Activated naive CD8-positive, alpha-beta T cell (primary cell): ENCODE data around the gene PHACTR1.

Source experiments
- H3K27ac Mint-ChIP-seq: one replicate; pipeline ENCODE4 v1.8.0; 2021; ENCODE audit warnings: mixed read lengths
- H3K27me3 Mint-ChIP-seq: one replicate; pipeline ENCODE4 v1.8.0; 2021; ENCODE audit warnings: mixed read lengths
- H3K36me3 Mint-ChIP-seq: one replicate; pipeline ENCODE4 v1.8.0; 2021; ENCODE audit warnings: mixed read lengths
- H3K4me1 Mint-ChIP-seq: one replicate; pipeline ENCODE4 v1.8.0; 2021; ENCODE audit warnings: low read depth, mixed read lengths
- H3K4me3 Mint-ChIP-seq: one replicate; pipeline ENCODE4 v1.8.0; 2021; ENCODE audit warnings: mild to moderate bottlenecking, mixed read lengths
- H3K9me3 Mint-ChIP-seq: one replicate; pipeline ENCODE4 v1.8.0; 2021; ENCODE audit warnings: low read depth, mixed read lengths

Gene PHACTR1

DNA sequence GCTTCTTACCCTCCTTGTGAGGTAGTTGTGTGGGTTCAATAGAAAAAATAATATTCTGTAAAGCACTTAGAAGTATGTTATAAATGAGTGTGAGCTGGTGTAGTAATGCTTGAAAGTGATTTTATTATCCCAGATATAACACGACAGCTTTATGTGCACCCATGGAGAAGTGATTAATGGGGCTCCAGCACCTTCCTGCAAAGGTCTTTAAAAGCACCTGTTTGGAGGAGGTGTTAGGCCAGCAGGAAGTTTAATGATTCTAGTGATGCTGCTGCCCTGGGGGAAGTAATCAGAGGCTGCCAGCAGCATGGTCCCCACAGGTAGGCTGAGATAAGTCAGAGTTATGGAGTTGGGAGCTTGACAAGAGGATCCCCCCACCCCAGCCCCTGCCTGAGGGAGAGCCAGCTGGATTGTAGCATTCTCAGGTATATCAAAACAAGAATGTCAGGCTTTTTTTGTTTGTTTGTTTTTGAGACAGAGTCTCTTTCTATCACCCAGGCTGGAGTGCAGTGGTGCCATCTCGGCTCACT is 166.3 kb downstream of the PHACTR1 start:
- Mint-ChIP-seq H3K27ac (no peak overlapping the region), H3K4me1 (no peaks in the 10 kb centered on the region), H3K27me3 (peaks cover 9% of the 10 kb centered on the region), H3K4me3 (no peak overlapping the region), H3K9me3 (no peaks in the 10 kb centered on the region), H3K36me3 (no peaks in the 10 kb centered on the region)

DNA sequence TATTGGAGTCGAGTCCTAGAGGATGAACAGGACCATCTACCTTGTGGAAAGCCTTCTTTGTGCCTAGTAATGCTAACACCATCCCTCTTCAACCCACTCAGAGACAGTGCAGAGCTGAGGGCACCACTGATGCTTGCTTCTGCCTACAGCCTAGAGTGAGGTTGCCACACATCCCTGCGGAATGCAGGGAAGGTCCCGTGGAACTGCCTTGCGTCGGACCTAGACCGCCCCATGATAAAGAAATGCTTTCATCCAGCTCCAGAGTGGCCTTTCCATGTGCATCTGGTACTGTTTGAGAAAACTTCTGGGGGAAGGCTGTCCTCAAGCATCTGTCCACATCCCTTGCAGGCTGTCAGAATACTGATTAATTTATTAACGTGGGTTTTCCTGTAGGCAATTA is 168.4 kb downstream of the PHACTR1 start:
- peaks cover 7% of the 10 kb centered on the region for H3K27me3 Mint-ChIP-seq
- no peaks in the 10 kb centered on the region for H3K4me1 Mint-ChIP-seq
- no peak overlapping the region for H3K27ac Mint-ChIP-seq
- no peaks in the 10 kb centered on the region for H3K9me3 Mint-ChIP-seq
- H3K36me3 Mint-ChIP-seq: no peaks in the 10 kb centered on the region
- H3K4me3 Mint-ChIP-seq: no peak overlapping the region

GRCh38 chr6:12886961-12887775 is 170.6 kb downstream of the PHACTR1 start:
- peaks cover 12% of the 10 kb centered on the region for H3K9me3 Mint-ChIP-seq
- no peaks in the 10 kb centered on the region for H3K4me1 Mint-ChIP-seq
- no peak overlapping the region for H3K4me3 Mint-ChIP-seq

GRCh38 chr6:12890171-12890790 is 173.7 kb downstream of the PHACTR1 start:
- H3K9me3 Mint-ChIP-seq: peaks cover 12% of the 10 kb centered on the region
- H3K4me3 Mint-ChIP-seq: no peak overlapping the region
- H3K36me3 Mint-ChIP-seq: no peaks in the 10 kb centered on the region
- peaks cover 2% of the 10 kb centered on the region for H3K27me3 Mint-ChIP-seq
- no peak overlapping the region for H3K27ac Mint-ChIP-seq
- no peaks in the 10 kb centered on the region for H3K4me1 Mint-ChIP-seq

More at GRCh38 chr6:12886961-12887775, 170.6 kb downstream of the PHACTR1 start:
- H3K36me3 Mint-ChIP-seq: no peaks in the 10 kb centered on the region
- H3K27ac Mint-ChIP-seq: no peak overlapping the region
- peaks cover 7% of the 10 kb centered on the region for H3K27me3 Mint-ChIP-seq

DNA sequence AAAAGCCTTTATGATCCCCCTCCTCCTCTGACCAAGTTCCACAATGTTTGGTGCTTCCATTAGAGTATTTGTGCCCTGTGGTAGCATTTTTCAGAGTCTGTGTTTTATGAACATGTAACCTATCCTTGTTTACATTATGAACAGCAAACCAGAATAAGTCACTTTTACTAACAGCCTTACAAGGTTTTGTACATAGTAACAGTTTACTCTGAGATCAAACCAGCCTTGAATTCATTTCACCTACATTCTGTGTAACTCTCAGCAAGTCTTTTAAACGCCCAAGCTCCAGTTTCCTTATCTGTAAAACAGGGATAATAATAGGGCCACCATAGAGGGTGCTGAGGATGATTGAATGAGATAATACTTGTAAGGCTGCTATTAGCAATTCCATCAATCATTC is 175.0 kb downstream of the PHACTR1 start:
- no peak overlapping the region for H3K4me3 Mint-ChIP-seq
- H3K36me3 Mint-ChIP-seq: no peaks in the 10 kb centered on the region
- H3K9me3 Mint-ChIP-seq: peaks cover 12% of the 10 kb centered on the region
- peaks cover 2% of the 10 kb centered on the region for H3K27me3 Mint-ChIP-seq
- H3K27ac Mint-ChIP-seq: no peak overlapping the region
- no peaks in the 10 kb centered on the region for H3K4me1 Mint-ChIP-seq

DNA sequence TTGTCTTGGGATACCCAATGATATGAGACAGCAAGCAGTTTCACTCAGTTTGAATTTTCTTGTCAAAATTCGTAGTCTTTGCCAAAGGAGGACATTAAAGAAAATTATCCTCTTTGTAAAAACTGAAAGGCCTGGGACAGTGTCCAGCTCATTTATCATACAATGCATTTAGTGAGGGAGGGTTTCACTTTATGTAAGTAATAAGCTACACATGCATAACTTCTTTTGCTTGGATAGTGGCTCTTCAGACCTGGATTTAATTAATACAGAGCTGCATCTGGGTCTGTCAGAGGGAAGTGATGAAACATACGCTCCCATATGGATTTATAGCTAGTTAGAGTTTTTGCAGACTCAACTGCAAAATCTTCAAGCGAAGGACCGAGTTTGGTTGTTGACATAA is 175.6 kb downstream of the PHACTR1 start:
- H3K27ac Mint-ChIP-seq: no peak overlapping the region
- no peak overlapping the region for H3K4me3 Mint-ChIP-seq
- H3K27me3 Mint-ChIP-seq: peaks cover 4% of the 10 kb centered on the region
- peaks cover 12% of the 10 kb centered on the region for H3K9me3 Mint-ChIP-seq
- no peaks in the 10 kb centered on the region for H3K4me1 Mint-ChIP-seq
- no peaks in the 10 kb centered on the region for H3K36me3 Mint-ChIP-seq

GRCh38 chr6:12893036-12893435 is 176.5 kb downstream of the PHACTR1 start:
- Mint-ChIP-seq H3K27ac (no peak overlapping the region), H3K36me3 (no peaks in the 10 kb centered on the region), H3K4me3 (no peak overlapping the region), H3K27me3 (peaks cover 10% of the 10 kb centered on the region), H3K9me3 (peaks cover 12% of the 10 kb centered on the region), H3K4me1 (no peaks in the 10 kb centered on the region)

DNA sequence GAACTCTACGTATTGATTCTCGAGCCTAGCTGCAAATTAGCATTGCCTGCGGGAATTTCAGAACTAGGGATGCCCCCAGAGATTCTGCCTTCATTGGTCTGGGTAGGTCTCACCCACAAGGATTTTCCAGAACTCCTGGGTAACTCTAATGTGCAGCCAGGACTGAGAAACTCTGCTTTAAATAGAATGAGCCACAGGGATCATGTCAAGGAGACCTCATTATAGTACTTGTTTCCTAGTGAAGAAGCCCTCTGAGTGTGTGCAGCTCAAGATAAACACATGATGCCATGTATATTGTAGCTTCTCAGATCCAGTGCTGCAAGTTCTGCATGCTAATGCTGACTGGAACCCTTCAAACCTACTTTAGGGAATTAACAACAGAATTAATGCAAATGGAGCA is 179.2 kb downstream of the PHACTR1 start:
- H3K9me3 Mint-ChIP-seq: peaks cover 8% of the 10 kb centered on the region
- peaks cover 14% of the 10 kb centered on the region for H3K27me3 Mint-ChIP-seq

GRCh38 chr6:12896208-12896733 is 179.7 kb downstream of the PHACTR1 start:
- no peak overlapping the region for H3K27ac Mint-ChIP-seq

More for the DNA sequence above, 179.2 kb downstream of the PHACTR1 start:
- H3K4me1 Mint-ChIP-seq: no peaks in the 10 kb centered on the region
- H3K36me3 Mint-ChIP-seq: no peaks in the 10 kb centered on the region
- H3K4me3 Mint-ChIP-seq: no peak overlapping the region
- H3K27ac Mint-ChIP-seq: no peak overlapping the region

DNA sequence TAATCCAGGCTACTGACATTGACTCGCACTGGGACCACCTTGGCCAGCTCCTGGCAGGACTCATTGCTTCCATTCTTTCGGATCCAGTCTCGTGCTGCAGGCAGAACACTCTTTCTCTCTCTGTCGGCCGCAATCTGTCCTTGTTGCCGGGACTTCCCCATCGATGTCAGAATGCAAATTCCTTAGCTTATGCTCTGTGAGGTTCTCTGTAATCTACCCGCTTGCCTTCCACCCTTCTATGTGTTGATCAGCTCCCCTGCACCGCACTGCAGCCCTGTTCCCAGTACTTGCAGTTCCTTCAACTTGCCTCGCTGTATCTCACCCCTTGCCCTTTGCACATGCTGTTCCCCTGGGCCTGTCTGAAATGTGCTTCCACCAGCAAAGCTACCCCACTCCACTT is 182.0 kb downstream of the PHACTR1 start:
- no peak overlapping the region for H3K27ac Mint-ChIP-seq
- no peaks in the 10 kb centered on the region for H3K36me3 Mint-ChIP-seq
- no peaks in the 10 kb centered on the region for H3K4me1 Mint-ChIP-seq
- no peak overlapping the region for H3K4me3 Mint-ChIP-seq
- peaks cover 17% of the 10 kb centered on the region for H3K27me3 Mint-ChIP-seq
- H3K9me3 Mint-ChIP-seq: no peaks in the 10 kb centered on the region

More at GRCh38 chr6:12896208-12896733, 179.7 kb downstream of the PHACTR1 start:
- H3K36me3 Mint-ChIP-seq: no peaks in the 10 kb centered on the region
- H3K27me3 Mint-ChIP-seq: peaks cover 14% of the 10 kb centered on the region
- H3K4me1 Mint-ChIP-seq: no peaks in the 10 kb centered on the region
- H3K9me3 Mint-ChIP-seq: peaks cover 3% of the 10 kb centered on the region
- H3K4me3 Mint-ChIP-seq: no peak overlapping the region

GRCh38 chr6:12899046-12899833 is 182.7 kb downstream of the PHACTR1 start:
- Mint-ChIP-seq H3K9me3 (no peaks in the 10 kb centered on the region), H3K4me3 (no peak overlapping the region), H3K27me3 (peaks cover 17% of the 10 kb centered on the region), H3K4me1 (no peaks in the 10 kb centered on the region), H3K27ac (no peak overlapping the region), H3K36me3 (no peaks in the 10 kb centered on the region)

GRCh38 chr6:12903246-12903645 is 186.7 kb downstream of the PHACTR1 start:
- H3K4me3 Mint-ChIP-seq: no peak overlapping the region
- H3K4me1 Mint-ChIP-seq: no peaks in the 10 kb centered on the region
- no peaks in the 10 kb centered on the region for H3K9me3 Mint-ChIP-seq
- H3K27me3 Mint-ChIP-seq: peaks cover 9% of the 10 kb centered on the region
- no peaks in the 10 kb centered on the region for H3K36me3 Mint-ChIP-seq
- no peak overlapping the region for H3K27ac Mint-ChIP-seq

- H3K9me3 Mint-ChIP-seq: no peaks in the 10 kb centered on the region
- H3K27me3 Mint-ChIP-seq: peaks cover 4% of the 10 kb centered on the region
- H3K27ac Mint-ChIP-seq: no peak overlapping the region
- H3K4me1 Mint-ChIP-seq: no peaks in the 10 kb centered on the region
- no peaks in the 10 kb centered on the region for H3K36me3 Mint-ChIP-seq
- H3K4me3 Mint-ChIP-seq: no peak overlapping the region
Measured at GRCh38 chr6:12909833-12910232, 193.3 kb downstream of the PHACTR1 start.

DNA sequence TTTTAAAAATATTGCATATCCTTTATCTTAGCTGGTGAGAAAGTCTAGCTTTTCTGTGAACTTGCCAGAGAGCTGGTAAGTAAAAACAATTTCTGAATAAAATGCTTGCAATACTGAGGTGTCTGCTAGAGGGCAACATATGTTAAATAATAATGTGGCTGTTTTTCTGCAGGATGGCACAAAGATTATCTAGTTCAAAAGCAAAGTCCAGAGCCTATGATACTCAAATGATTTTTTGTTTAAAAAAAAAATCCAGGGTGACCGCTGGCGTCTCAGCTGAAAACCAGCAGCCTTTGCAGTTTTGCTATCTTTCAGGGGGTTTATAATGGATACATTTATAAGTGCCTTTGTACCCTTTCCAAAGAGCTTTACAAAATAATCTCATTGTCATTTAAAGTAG is 194.9 kb downstream of the PHACTR1 start:
- Mint-ChIP-seq H3K36me3 (no peaks in the 10 kb centered on the region), H3K9me3 (no peaks in the 10 kb centered on the region), H3K4me1 (no peaks in the 10 kb centered on the region), H3K27ac (no peak overlapping the region), H3K4me3 (no peak overlapping the region), H3K27me3 (no peaks in the 10 kb centered on the region)

DNA sequence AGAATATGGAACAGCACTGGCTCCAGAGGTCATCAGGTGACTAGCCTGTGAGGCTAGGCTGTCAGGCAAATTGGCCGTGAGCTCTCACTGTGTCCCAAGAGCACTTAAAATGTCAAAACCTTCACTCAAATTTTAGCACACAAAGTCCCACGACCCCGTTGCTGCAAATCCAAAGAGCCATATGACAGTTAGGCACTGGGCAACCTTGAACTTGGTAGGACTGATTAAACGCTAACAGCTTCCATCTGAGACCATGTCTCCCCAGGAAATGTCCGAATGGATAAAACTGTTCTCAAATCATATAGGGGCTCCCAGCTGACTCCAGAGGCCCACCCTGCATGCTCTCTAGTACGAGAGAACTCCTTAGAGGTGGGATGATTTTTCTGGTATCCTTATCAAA is 196.6 kb downstream of the PHACTR1 start:
- H3K9me3 Mint-ChIP-seq: no peaks in the 10 kb centered on the region
- no peaks in the 10 kb centered on the region for H3K27me3 Mint-ChIP-seq
- H3K27ac Mint-ChIP-seq: no peak overlapping the region
- no peak overlapping the region for H3K4me3 Mint-ChIP-seq
- no peaks in the 10 kb centered on the region for H3K4me1 Mint-ChIP-seq
- H3K36me3 Mint-ChIP-seq: no peaks in the 10 kb centered on the region
